Measurements from ENCODE around the gene DNASE1.
"Not testable (repeated sequence)": the region's sequence is repeated elsewhere in the genome, so short reads cannot be mapped to it uniquely, and the experiment has no call there.

The DNASE1 gene

DNA sequence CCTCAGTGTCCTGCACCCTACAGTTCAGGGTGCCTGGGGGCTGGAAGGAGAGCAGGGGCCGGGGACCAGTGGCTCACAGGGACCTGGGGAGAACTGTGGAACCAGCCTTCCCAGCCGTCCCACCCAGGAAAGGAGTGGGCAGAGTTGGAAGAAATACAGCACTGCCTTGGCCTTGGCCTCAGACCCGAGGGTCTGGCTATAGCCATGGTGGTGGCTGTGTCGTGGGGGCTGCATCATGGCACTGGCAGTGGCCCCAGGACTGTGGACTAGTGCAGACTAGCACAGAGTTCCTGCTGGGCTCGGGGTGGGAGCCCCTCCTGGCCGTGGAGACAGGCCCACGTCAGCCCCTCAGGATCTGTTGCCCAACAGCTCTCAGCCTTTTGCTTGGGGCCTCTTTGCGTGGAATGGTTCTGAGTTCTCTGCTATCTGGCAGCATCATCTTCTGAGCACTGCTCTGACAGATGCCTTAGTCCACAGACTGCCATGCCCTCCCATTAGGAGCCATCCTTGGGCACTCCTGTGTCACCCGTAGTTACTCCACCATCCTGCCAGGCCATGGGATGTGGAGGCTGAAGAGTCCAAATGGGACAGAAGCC lies 12.6 kb upstream of the DNASE1 start:
- DNase-seq, result no peak

DNA sequence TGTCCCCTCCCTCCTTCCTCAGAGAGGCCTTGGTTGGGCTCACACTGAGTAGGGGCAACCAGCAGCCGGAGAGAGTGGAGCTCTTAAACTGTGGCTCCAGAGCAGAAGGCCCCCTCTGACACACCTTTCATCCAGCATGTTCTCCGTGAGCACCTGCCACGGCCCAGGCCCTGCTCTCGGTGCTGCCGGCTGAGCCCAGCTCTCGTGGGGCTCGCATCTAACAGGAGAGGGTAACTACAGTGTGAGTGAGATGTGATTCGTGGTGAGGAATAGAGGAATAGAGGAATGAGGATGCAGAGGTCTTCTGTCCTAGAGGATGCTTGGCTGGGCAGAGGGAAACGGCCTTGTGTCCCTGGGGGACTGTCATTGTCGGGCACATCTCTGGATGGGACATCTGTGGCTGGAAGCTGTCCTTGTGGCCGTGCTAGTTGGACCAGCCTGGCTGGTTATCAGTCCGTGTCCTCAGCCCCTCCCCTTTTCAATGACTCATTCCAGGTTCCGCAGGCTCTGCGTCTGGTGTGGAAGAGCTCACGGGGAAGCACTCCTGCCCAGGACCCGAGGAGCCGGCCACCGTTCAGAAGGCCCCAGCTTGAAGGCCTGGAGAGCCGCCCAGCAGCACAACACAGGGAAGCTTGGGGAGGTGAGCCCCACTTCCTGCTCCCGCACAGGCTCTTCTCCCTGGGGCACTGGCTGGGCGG lies 11.9 kb upstream of the DNASE1 start:
- no peak for DNase-seq

GRCh38 chr16:3643095-3643730 lies 11.3 kb upstream of the DNASE1 start:
- no peak for DNase-seq

DNA sequence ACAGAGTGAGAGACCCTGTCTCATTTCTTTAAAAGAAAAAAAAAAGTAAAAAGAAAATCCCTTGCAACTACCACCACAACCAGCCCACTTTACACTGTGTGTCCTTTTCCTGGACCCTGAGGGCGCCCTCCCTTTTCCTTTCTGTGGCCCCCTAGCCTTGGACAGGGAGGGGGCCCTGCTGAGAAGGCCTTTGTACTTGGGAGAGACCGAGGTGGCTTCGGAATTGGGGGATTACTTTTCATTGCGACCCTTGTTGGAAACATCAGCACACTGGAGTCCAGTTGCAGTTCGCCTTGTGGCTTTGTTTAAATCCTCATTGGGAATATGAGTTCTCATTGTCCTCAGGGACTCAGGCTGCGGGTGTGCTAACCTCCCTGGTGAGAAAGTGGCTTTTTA lies 9.4 kb upstream of the DNASE1 start:
- DNase-seq, result no peak

- DNase-seq, result no peak
Measured at GRCh38 chr16:3645504-3646347, 8.8 kb upstream of the DNASE1 start.

DNA sequence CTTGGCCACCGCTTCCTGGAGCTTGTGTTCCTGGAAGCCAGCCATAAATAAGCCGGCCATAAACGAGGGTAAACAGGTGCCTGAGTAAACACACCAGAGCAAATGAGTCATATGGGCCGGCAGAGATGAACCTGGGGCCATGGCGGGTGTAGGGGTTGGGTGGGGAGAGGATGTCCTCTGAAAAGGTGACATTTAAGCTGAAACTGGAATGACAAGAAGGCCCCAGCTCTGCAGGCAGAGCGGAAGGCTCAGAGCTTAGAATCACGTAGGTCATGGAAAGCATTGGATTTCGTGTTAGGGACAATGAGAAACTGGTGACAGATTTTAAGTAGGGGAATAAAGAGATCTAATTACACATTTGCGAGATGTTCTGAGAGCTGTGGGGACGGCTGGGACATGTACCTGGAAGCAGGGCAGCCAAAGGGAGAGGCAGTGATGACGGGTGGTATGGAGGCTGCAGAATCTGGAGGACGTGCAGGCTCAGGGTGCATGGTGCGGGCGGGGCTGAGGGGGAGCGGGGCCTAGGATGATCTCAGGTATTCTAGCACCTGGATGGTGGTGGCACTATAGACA lies 8.1 kb upstream of the DNASE1 start:
- no peak for DNase-seq

GRCh38 chr16:3650631-3651265 lies 3.7 kb upstream of the DNASE1 start:
- DNase-seq, result no peak

GRCh38 chr16:3651461-3652372 lies 2.8 kb upstream of the DNASE1 start:
- DNase-seq, result no peak

DNA sequence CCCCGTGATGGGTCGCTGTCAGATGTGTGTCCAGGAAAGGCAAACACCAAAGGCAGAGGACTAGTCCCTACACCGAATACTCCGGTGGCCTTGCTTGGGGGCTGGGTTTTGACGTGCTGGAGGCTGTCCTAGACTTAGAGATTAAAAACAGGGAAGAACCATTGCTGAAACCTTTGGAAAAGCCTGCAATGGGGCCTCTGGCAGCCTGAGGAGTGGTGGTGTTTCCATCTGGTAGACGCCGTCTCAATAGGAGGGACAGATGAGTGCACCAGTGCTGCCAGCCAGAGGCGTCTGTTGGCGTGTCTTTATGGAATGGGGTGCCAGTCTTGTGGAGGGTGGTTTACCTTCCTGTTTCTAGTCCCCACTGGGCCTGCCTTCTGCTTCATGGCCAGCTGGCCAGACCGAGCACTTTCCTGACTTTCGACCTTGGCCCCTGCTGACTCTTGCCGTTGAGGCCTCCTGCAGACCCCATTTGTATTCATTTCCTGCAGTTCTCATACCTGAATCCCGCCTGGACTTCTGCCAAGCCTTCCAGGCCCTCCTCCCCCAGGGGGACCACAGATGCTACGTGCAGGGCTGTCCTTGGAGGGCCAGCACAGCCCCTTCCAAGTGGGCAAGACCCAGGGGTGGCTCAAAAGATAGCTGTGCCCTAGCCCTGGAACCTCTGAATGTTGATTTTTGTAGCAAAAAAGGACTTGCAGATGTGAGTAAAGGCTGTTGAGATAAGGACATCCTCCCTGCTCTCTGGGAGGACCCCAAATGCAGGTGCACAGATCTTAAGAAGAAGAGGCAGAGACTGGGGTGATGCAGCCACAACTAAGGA lies 1.9 kb upstream of the DNASE1 start:
- no peak for DNase-seq

DNA sequence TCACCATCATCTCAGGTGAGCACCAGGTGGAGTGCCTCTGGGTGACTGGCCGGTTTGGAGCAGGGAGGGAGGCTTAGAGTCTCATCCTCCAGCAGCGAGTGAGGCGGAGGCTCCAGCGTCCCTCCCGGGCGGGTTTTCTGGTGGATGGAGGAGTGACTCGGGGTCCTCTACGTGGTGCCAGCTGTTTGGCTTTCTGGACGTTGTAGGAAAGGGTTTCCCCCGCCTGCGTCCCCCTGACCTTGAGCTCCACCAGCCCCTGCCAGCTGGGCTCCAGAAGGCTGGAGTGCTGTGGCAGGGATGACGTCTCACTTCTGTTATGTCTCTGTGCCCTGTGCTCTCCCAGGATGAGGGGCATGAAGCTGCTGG lies 522 bp downstream of the DNASE1 start:
- no peak for DNase-seq

- no peak for DNase-seq
Measured at GRCh38 chr16:3655396-3656159, 1.1 kb downstream of the DNASE1 start.

GRCh38 chr16:3656160-3656490 lies 1.6 kb downstream of the DNASE1 start:
- DNase-seq, result not testable (repeated sequence)

DNA sequence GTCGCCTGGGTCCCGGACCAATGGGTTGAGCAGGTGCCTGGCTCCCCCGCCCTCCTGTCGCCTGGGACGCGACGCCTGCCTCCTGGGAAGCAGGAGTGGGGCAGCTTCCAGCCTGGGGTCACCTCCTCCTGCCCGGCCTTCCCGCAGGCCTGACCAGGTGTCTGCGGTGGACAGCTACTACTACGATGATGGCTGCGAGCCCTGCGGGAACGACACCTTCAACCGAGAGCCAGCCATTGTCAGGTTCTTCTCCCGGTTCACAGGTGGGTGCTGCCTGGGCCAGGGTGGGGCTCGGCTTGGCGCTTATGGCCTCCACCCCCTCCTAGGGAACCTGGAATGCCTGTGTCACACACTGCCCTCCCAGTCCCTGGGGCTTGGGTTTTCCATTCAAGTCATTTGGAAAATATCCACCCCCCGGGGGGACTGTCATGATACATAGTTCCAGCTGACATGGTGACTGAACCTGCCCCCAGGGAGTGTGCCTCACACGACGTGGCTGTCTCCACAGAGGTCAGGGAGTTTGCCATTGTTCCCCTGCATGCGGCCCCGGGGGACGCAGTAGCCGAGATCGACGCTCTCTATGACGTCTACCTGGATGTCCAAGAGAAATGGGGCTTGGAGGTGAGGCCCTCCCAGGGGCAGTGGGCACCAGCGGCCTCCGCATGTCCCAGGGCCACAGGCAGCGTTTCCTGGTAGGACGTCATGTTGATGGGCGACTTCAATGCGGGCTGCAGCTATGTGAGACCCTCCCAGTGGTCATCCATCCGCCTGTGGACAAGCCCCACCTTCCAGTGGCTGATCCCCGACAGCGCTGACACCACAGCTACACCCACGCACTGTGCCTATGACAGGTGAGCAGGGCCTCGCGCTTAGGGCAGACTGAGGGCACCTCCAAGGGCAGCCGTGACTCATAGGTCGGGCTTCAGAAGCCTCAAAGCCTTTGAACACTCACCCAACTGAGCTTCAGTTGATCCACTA lies 2.3 kb downstream of the DNASE1 start:
- DNase-seq, result no peak

DNA sequence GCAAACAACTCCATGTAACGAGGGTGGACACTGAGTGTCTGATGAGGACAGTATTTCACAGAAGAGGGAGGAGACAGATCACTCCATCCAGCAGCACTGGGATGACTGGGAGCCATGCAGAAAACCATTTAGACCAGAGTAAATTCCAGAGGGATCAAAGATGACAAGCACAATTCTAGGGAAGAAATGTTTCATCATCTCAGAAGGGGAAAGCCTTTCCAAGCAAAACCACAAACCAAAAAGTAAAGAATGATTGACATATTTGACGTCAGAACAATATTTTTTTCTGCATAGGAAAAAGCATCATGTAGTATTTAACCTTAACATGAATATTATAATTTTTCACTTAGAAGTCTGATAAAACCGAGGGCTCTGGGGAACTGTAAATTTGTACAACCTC lies 4.8 kb downstream of the DNASE1 start:
- DNase-seq, result no peak

DNA sequence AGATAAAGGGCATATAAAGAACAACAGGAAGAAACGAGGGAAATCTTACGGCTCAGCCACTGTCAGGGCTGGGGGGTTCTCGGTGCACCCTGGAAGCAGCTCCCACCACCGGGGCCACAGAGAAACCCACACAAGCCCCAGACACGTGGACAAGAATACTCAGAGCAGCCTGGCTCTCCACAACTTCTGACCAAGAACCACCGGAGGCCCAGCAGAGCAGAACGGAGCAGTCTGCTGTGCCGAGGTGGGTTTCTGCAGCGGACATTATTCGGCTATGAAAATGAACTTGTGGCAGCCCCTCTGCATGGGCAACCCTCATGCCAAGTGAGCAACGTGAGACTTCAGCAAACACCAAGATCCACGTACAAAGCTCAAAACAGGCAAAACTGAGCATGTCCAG lies 6.8 kb downstream of the DNASE1 start:
- no peak for DNase-seq

- no peak for DNase-seq
Measured at GRCh38 chr16:3661922-3662321, 7.4 kb downstream of the DNASE1 start.

DNA sequence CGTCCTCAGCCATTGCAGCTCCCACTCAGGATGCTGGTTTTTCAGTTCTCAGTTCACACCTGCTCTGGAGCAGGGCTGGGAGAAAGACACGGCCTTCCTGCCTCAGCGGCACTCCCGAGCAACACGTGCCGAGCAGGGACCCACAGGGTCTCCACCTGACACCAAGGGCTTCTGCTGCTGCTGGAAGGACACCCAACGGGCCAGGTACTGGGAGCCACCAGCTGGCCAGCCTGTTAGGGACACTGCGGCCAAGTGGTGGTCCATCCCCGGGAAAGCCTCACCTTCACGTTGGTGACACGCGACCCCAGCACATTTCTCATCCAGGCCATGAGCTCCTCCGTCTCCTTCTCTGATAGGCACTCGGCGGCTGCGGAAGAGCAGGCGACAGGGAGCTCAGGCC lies 8.1 kb downstream of the DNASE1 start:
- no peak for DNase-seq

GRCh38 chr16:3664187-3664896 lies 9.9 kb downstream of the DNASE1 start:
- DNase-seq, result no peak

All from NCI-H1436 treated with DMSO at 0.1 percent for 48 hours (cell line).